Spleen (tissue), 11 donors: ENCODE measurements around the gene SEMA5B. TPM values are rescaled to one million over a fixed set of nuclear protein-coding genes. Genes with fewer than 3 reads are reported as not detected.

Experiments used
- DNase-seq: peaks from one replicate; pipeline ENCODE4 v3.0.0-alpha.2; 2020
- H3K27ac ChIP-seq, 8 donors: fragments of 200-600 bp; sonication (generic) in 7 of 8; 1 replicate in 4 of 8; 2 replicates in 4 of 8; pipeline versions ENCODE4 v1.5.0 to v1.8.0; 2016 to 2021; ENCODE audit warnings: inconsistent platforms in 4 of 8, mild to moderate bottlenecking in 4 of 8, moderate library complexity in 1 of 8
- H3K27me3 ChIP-seq, 7 donors: fragments of 200-600 bp; sonication (generic) in 6 of 7; replicated peaks in 1 of 7; 1 replicate in 4 of 7; 2 replicates in 3 of 7; pipeline versions ENCODE4 v1.5.0 to v1.8.0; 2016 to 2021; ENCODE audit warnings: inconsistent platforms in 3 of 7, mild to moderate bottlenecking in 1 of 7
- H3K36me3 ChIP-seq, 6 donors: fragments of 200-600 bp; sonication (generic) in 5 of 6; 1 replicate in 4 of 6; 2 replicates in 2 of 6; pipeline versions ENCODE4 v1.5.0 to v1.8.0; 2016 to 2021; ENCODE audit warnings: inconsistent platforms in 2 of 6
- H3K4me1 ChIP-seq, 6 donors: fragments of 200-600 bp; sonication (generic) in 5 of 6; 1 replicate in 3 of 6; 2 replicates in 3 of 6; pipeline versions ENCODE4 v1.5.0 to v1.8.0; 2016 to 2021; ENCODE audit warnings: inconsistent platforms in 3 of 6
- H3K4me3 ChIP-seq, 8 donors: fragments of 200-600 bp; sonication (generic) in 7 of 8; 1 replicate in 4 of 8; 2 replicates in 4 of 8; pipeline versions ENCODE4 v1.5.0 to v1.8.0; 2016 to 2021; ENCODE audit warnings: inconsistent platforms in 4 of 8, mild to moderate bottlenecking in 4 of 8, moderate library complexity in 2 of 8
- H3K9me3 ChIP-seq, 8 donors: fragments of 200-600 bp; sonication (generic) in 7 of 8; 1 replicate in 4 of 8; 2 replicates in 4 of 8; pipeline versions ENCODE4 v1.5.0 to v1.8.0; 2016 to 2021; ENCODE audit warnings: inconsistent platforms in 4 of 8
- CTCF ChIP-seq, 11 experiments: fragments of 200-600 bp in 7 of 11; fragments of 450-650 bp in 4 of 11; sonication (generic) in 4 of 11; IDR thresholded peaks in 8 of 11; conservative IDR thresholded peaks in 3 of 11; 1 replicate in 7 of 11; 2 replicates in 4 of 11; pipeline versions ENCODE4 v1.4.0 to v1.8.0; 2016 to 2021; ENCODE audit warnings: antibody characterized with exemption in 11 of 11, inconsistent platforms in 4 of 11, mild to moderate bottlenecking in 1 of 11
- POLR2A ChIP-seq, 3 donors: fragments of 450-650 bp; IDR thresholded peaks; one replicate each; pipeline ENCODE4 v1.5.1; 2017; ENCODE audit warnings: antibody characterized with exemption in 3 of 3, mild to moderate bottlenecking in 1 of 3
- POLR2AphosphoS5 ChIP-seq, 3 donors: sonication (generic); formaldehyde crosslinking; IDR thresholded peaks; one replicate each; pipeline ENCODE4 v1.5.1; 2017; ENCODE audit warnings: antibody characterized with exemption in 3 of 3
- WGBS, 5 donors: extraction: QIAGEN DNeasy Blood & Tissue Kit in 3 of 5; methylation state at CpG; one replicate each; pipeline versions ENCODE4 v1.1.5 to v1.1.7; 2013 to 2018; 5-methylcytosine and 5-hydroxymethylcytosine counted together
- intact Hi-C: fragments of 100-400 bp; cut with DNase I; formaldehyde crosslinking; loops from one replicate; pipeline ENCODE4 v1.15.0; 2023; ENCODE audit warnings: low total_unique reads
- polyA plus RNA-seq, 3 donors: library from polyadenylated mRNA; stranded (reverse); fragments of 200-250 nt; gene quantifications; one replicate each; pipeline ENCODE4 v1.2.1, GENCODE V29; 2013
- total RNA-seq, 7 donors: library from RNA; depleted of rRNA in 3 of 7; stranded (reverse); fragments of >200 nt in 3 of 7; fragmentation: NEBNext Ultra II Directional in 4 of 7; extraction: Animal tissue kit (Norgen Biotek cat#: 25700) in 4 of 7; gene quantifications; one replicate each; pipeline versions ENCODE4 v1.1.0 to v1.2.1, GENCODE V29; 2016 to 2021
- donor health status: healthy with polysubstance abuse.
- donor health status: DM: no; HTN: no; CAD: no; lungs with moderate emphysema.
- donor health status: DM: no; HTN: no; CAD: no.
- donor health status: Bipolar disorder and iron deficiency.
- donor health status: healthy.
- donor health status: DM: no; HTN: no; CAD: no.
- donor health status: DM: yes; HTN: yes; CAD: no.

The SEMA5B gene
- total and polyA plus RNA-seq, 10 donors, result 0.09 to 0.63 (median 0.41) TPM; not detected in 3

- no peak for TF ChIP-seq POLR2AphosphoS5 (IDR thresholded peaks at IDR 0.05)
- TF ChIP-seq CTCF (IDR thresholded peaks at IDR 0.05 in 8 of 11, conservative IDR thresholded peaks at IDR 0.05 in 3 of 11), result no peak
- TF ChIP-seq POLR2A (IDR thresholded peaks at IDR 0.05), result no peak
- Histone ChIP-seq H3K4me1 (peaks cover 0 to 27% (median 16%) of the 10 kb centered on the region in 6 donors), H3K4me3 (no peak overlapping the region), H3K27ac (no peak overlapping the region), H3K27me3 (no peaks in the 10 kb centered on the region), H3K36me3 (no peaks in the 10 kb centered on the region), H3K9me3 (no peaks in the 10 kb centered on the region)
- DNase-seq, result no peak
- WGBS, 5 donors, result 79 to 84% (median 82%) methylated on average over 10 of the region's 10 CpGs
- intact Hi-C loops, result no loop called here
Observed at GRCh38 chr3:123046262-123047061, 18.9 kb upstream of the SEMA5B start.

GRCh38 chr3:123044981-123045763 lies 17.6 kb upstream of the SEMA5B start:
- Histone ChIP-seq H3K4me3 (no peak overlapping the region), H3K36me3 (no peaks in the 10 kb centered on the region), H3K27me3 (no peaks in the 10 kb centered on the region), H3K9me3 (no peaks in the 10 kb centered on the region), H3K4me1 (peaks cover 0 to 27% (median 16%) of the 10 kb centered on the region in 6 donors), H3K27ac (no peak overlapping the region)
- intact Hi-C loops, result no loop called here
- TF ChIP-seq CTCF (IDR thresholded peaks at IDR 0.05 in 8 of 11, conservative IDR thresholded peaks at IDR 0.05 in 3 of 11) (no peak), POLR2AphosphoS5 (IDR thresholded peaks at IDR 0.05) (peak in 1 of 3 donors; percentile 57), POLR2A (IDR thresholded peaks at IDR 0.05) (no peak)
- WGBS, 5 donors, result 66 to 84% (median 75%) methylated on average over 5 of the region's 5 CpGs
- DNase-seq, result no peak

GRCh38 chr3:123042413-123042812 lies 14.8 kb upstream of the SEMA5B start:
- no peaks in the 10 kb centered on the region for H3K27me3 ChIP-seq
- no peaks in the 10 kb centered on the region for H3K36me3 ChIP-seq
- DNase-seq, result no peak
- intact Hi-C loops, result no loop called here
- WGBS, 5 donors, result 71 to 89% (median 83%) methylated on average over 6 of the region's 6 CpGs
- H3K4me3 ChIP-seq, result no peak overlapping the region
- H3K9me3 ChIP-seq, result no peaks in the 10 kb centered on the region
- peaks cover 0 to 20% (median 14%) of the 10 kb centered on the region in 6 donors for H3K4me1 ChIP-seq
- no peak overlapping the region for H3K27ac ChIP-seq
- TF ChIP-seq POLR2AphosphoS5 (IDR thresholded peaks at IDR 0.05) (peak in 1 of 3 donors; percentile 26), CTCF (IDR thresholded peaks at IDR 0.05 in 8 of 11, conservative IDR thresholded peaks at IDR 0.05 in 3 of 11) (no peak)

GRCh38 chr3:123039178-123039577 lies 11.6 kb upstream of the SEMA5B start:
- H3K36me3 ChIP-seq, result no peaks in the 10 kb centered on the region
- H3K4me1 ChIP-seq, result peaks cover 0 to 7% (median 0%) of the 10 kb centered on the region in 6 donors
- 78 to 86% (median 84%) methylated on average over 3 of the region's 3 CpGs for WGBS, 5 donors
- no peak overlapping the region for H3K4me3 ChIP-seq
- no peak for TF ChIP-seq CTCF (IDR thresholded peaks at IDR 0.05 in 8 of 11, conservative IDR thresholded peaks at IDR 0.05 in 3 of 11)
- no peak for TF ChIP-seq POLR2AphosphoS5 (IDR thresholded peaks at IDR 0.05)
- no peak for TF ChIP-seq POLR2A (IDR thresholded peaks at IDR 0.05)
- intact Hi-C loops, result loop anchor here (10.0 kb wide), 1 partner anchor 1494 kb away; the partner anchor contains the start of gene POLQ
- no peak overlapping the region for H3K27ac ChIP-seq
- H3K9me3 ChIP-seq, result no peaks in the 10 kb centered on the region
- peaks cover 0 to 1% (median 0%) of the 10 kb centered on the region in 7 donors for H3K27me3 ChIP-seq
- no peak for DNase-seq
